HCT116 (cell line): ENCODE data around the gene GLP2R. TPM values are rescaled to one million over a fixed set of nuclear protein-coding genes. Genes with fewer than 3 reads are reported as not detected.

Experiments used
- ATAC-seq: fragments of 200-7000 bp; cut with Tn5 transposase; 2 replicates; pipeline ENCODE4 v1.9.1; 2020; ENCODE audit warnings: mild to moderate bottlenecking, moderate library complexity
- BruUV-seq: library from RNA; stranded (reverse); fragments of 400-500 nt; replicated peaks from 2 replicates; lab custom pipeline; 2021; lab: Mats Ljungman, UMichigan
- CTCF ChIA-PET: fragments of 300-600 bp; sonication (Branson Sonifier 250); formaldehyde crosslinking; loops from one replicate; lab custom pipeline; 2021; ENCODE audit warnings: antibody characterized with exemption; lab: Charles Lee
- POLR2A ChIA-PET: fragments of 300-600, 350-600 bp; sonication (Branson Sonifier 250); formaldehyde crosslinking; loops from one replicate; lab custom pipeline; 2021; ENCODE audit warnings: antibody characterized with exemption; lab: Charles Lee
- RAD21 ChIA-PET, 2 experiments: fragments of 300-600 bp; sonication (Branson Sonifier 250); formaldehyde crosslinking; loops; one replicate each; lab custom pipeline; 2023; ENCODE audit warnings: low total read pairs in 2 of 2; ENCODE audit not compliant: uncharacterized antibody in 2 of 2, unreplicated experiment in 2 of 2, low non-redundant PET in 1 of 2; lab: Charles Lee
- DNase-seq: peaks from one replicate; pipeline ENCODE4 v3.0.0-alpha.2; 2010; ENCODE audit warnings: low read depth, low spot score
- H2AFZ ChIP-seq: fragments of 200-600 bp; shearing (Covaris generic), sonication (generic); 2 replicates; pipeline ENCODE4 v1.6.1; 2017; ENCODE audit warnings: low read depth, mixed run types, mixed read lengths, antibody characterized with exemption, low read length; ENCODE audit not compliant: poor library complexity, severe bottlenecking
- H3K27ac ChIP-seq: 2 replicates; pipeline ENCODE4 v1.5.1; 2012; ENCODE audit warnings: low read depth, low read length
- H3K27me3 ChIP-seq: fragments of 200-600 bp; sonication (generic); 2 replicates; pipeline ENCODE4 v1.6.1; 2016; ENCODE audit warnings: mixed run types, low read length, mixed read lengths; ENCODE audit not compliant: insufficient read depth
- H3K36me3 ChIP-seq, 2 experiments: fragments of 200-500 bp in 1 of 2; fragments of 200-600 bp in 1 of 2; sonication (Bioruptor generic) in 1 of 2; sonication (generic) in 1 of 2; 2 replicates each; pipeline versions ENCODE4 v1.5.1 to v1.6.1; 2014 to 2016; ENCODE audit warnings: low read length in 2 of 2, inconsistent platforms in 1 of 2, mixed read lengths in 1 of 2, mixed run types in 1 of 2; ENCODE audit not compliant: insufficient read depth in 2 of 2, control insufficient read depth in 1 of 2
- H3K4me1 ChIP-seq, 2 experiments: fragments of 200-600 bp in 1 of 2; sonication (generic) in 1 of 2; 2 replicates each; pipeline versions ENCODE4 v1.5.1 to v1.6.1; 2012 to 2017; ENCODE audit warnings: low read length in 2 of 2, inconsistent platforms in 1 of 2, mild to moderate bottlenecking in 1 of 2, mixed read lengths in 1 of 2, mixed run types in 1 of 2, moderate library complexity in 1 of 2; ENCODE audit not compliant: insufficient read depth in 2 of 2, control insufficient read depth in 1 of 2
- H3K4me2 ChIP-seq: fragments of 200-600 bp; sonication (generic); 2 replicates; pipeline ENCODE4 v1.6.1; 2017; ENCODE audit warnings: mixed run types, low read length, mixed read lengths
- H3K4me3 ChIP-seq, 2 experiments: fragments of 200-600 bp in 1 of 2; sonication (generic) in 1 of 2; replicated peaks in 1 of 2; 2 replicates each; pipeline ENCODE4 v1.5.1; 2011 to 2016; ENCODE audit warnings: low read length in 2 of 2, control low read depth in 1 of 2, low read depth in 1 of 2, mild to moderate bottlenecking in 1 of 2, mixed read lengths in 1 of 2, mixed run types in 1 of 2
- H3K79me2 ChIP-seq: fragments of 200-600 bp; sonication (generic); 2 replicates; pipeline ENCODE4 v1.6.1; 2017; ENCODE audit warnings: mild to moderate bottlenecking, mixed run types, low read length, moderate library complexity, mixed read lengths; ENCODE audit not compliant: insufficient read depth
- H3K9ac ChIP-seq: fragments of 200-600 bp; sonication (generic); 2 replicates; pipeline ENCODE4 v1.6.1; 2016; ENCODE audit warnings: low read length, mixed read lengths
- H3K9me2 ChIP-seq: fragments of 200-600 bp; sonication (generic), shearing (Covaris generic); 2 replicates; pipeline ENCODE4 v1.6.1; 2017; ENCODE audit warnings: mixed run types, mild to moderate bottlenecking, moderate library complexity; ENCODE audit not compliant: insufficient read depth
- H3K9me3 ChIP-seq, 2 experiments: fragments of 200-500 bp in 1 of 2; fragments of 200-600 bp in 1 of 2; sonication (Bioruptor generic) in 1 of 2; sonication (generic) in 1 of 2; 2 replicates each; pipeline ENCODE4 v1.6.1; 2014 to 2017; ENCODE audit warnings: low read length in 2 of 2, mixed read lengths in 2 of 2, inconsistent platforms in 1 of 2, low read depth in 1 of 2, mild to moderate bottlenecking in 1 of 2, mixed run types in 1 of 2, moderate library complexity in 1 of 2; ENCODE audit not compliant: control insufficient read depth in 1 of 2, insufficient read depth in 1 of 2
- H4K20me1 ChIP-seq: fragments of 200-600 bp; sonication (generic), shearing (Covaris generic); 2 replicates; pipeline ENCODE4 v1.6.1; 2017; ENCODE audit warnings: mixed run types, mild to moderate bottlenecking, moderate library complexity; ENCODE audit not compliant: insufficient read depth
- ATF3 ChIP-seq: IDR thresholded peaks from 2 replicates; pipeline ENCODE4 v1.6.1; 2012
- CBX3 ChIP-seq: IDR thresholded peaks from 2 replicates; pipeline ENCODE4 v1.6.1; 2012; ENCODE audit warnings: low read depth
- EZH2phosphoT487 ChIP-seq: fragments of 200-600 bp; IDR thresholded peaks from 2 replicates; pipeline ENCODE4 v1.6.1; 2018; ENCODE audit warnings: antibody characterized with exemption, borderline replicate concordance
- JUND ChIP-seq: IDR thresholded peaks from 2 replicates; pipeline ENCODE4 v1.6.1; 2012
- MAX ChIP-seq: IDR thresholded peaks from 2 replicates; pipeline ENCODE4 v1.6.1; 2012
- POLR2A ChIP-seq: IDR thresholded peaks from 2 replicates; pipeline ENCODE4 v1.7.0; 2011; ENCODE audit warnings: borderline replicate concordance; ENCODE audit not compliant: insufficient read depth, insufficient read length; ENCODE audit errors: extremely low read depth
- RAD21 ChIP-seq: IDR thresholded peaks from 2 replicates; pipeline ENCODE4 v1.6.1; 2012; ENCODE audit warnings: low read depth, mild to moderate bottlenecking
- REST ChIP-seq: IDR thresholded peaks from 2 replicates; pipeline ENCODE4 v1.6.1; 2012; ENCODE audit warnings: low read depth
- SP1 ChIP-seq: IDR thresholded peaks from 2 replicates; pipeline ENCODE4 v1.6.1; 2012; ENCODE audit warnings: low read depth
- SRF ChIP-seq: IDR thresholded peaks from 2 replicates; pipeline ENCODE4 v1.6.1; 2012; ENCODE audit warnings: low read depth
- YY1 ChIP-seq: IDR thresholded peaks from 2 replicates; pipeline ENCODE4 v1.6.1; 2011; ENCODE audit warnings: low read length, low read depth, moderate library complexity, mild to moderate bottlenecking; ENCODE audit not compliant: insufficient replicate concordance; ENCODE audit errors: extremely low read depth
- ZNF274 ChIP-seq: fragments of 200-500 bp; sonication (Bioruptor generic); IDR thresholded peaks from 2 replicates; pipeline ENCODE4 v1.6.1; 2014; ENCODE audit warnings: mild to moderate bottlenecking, low read depth, low read length, inconsistent platforms
- intact Hi-C: fragments of 100-400 bp; cut with micrococcal nuclease; formaldehyde crosslinking; loops from 2 replicates; pipeline ENCODE4 v1.10.0; 2022
- total RNA-seq: library from RNA; stranded (reverse); gene quantifications from one replicate; pipeline ENCODE4 v1.2.1, GENCODE V29; 2021; ENCODE audit not compliant: unreplicated experiment

Gene GLP2R
- total RNA-seq, 1 experiment from 2014 or later: not detected

GRCh38 chr17:9850151-9850550 is 24.4 kb downstream of the GLP2R start:
- no peak overlapping the region for H3K9ac ChIP-seq
- H2AFZ ChIP-seq: no peak overlapping the region
- no peak for DNase-seq
- TF ChIP-seq POLR2A (no peak), ATF3 (no peak), YY1 (no peak), JUND (no peak), REST (no peak)
- TF ChIP-seq, all 23 proteins: peak for 0
- Histone ChIP-seq H3K79me2 (no peaks in the 10 kb centered on the region), H3K4me2 (no peak overlapping the region), H3K9me3 (no peaks in the 10 kb centered on the region), H3K4me3 (no peak overlapping the region), H3K4me1 (no peaks in the 10 kb centered on the region), H3K27ac (no peak overlapping the region), H3K9me2 (no peaks in the 10 kb centered on the region), H3K27me3 (no peaks in the 10 kb centered on the region), H4K20me1 (no peaks in the 10 kb centered on the region), H3K36me3 (no peaks in the 10 kb centered on the region)
- POLR2A ChIA-PET: no interaction called here
- RAD21 ChIA-PET: no interaction called here
- no peak for ATAC-seq
- CTCF ChIA-PET: no interaction called here
- BruUV-seq: no TSS peak
- intact Hi-C loops: no loop called here

- Histone ChIP-seq H3K79me2 (no peaks in the 10 kb centered on the region), H4K20me1 (no peaks in the 10 kb centered on the region), H3K9me3 (peaks cover 0 to 6% of the 10 kb centered on the region in 2 experiments; a peak in 1 of 4 replicates), H3K27me3 (no peaks in the 10 kb centered on the region), H3K36me3 (no peaks in the 10 kb centered on the region), H3K4me2 (no peak overlapping the region), H2AFZ (no peak overlapping the region), H3K27ac (no peak overlapping the region), H3K4me1 (no peaks in the 10 kb centered on the region), H3K9ac (no peak overlapping the region), H3K4me3 (no peak overlapping the region), H3K9me2 (no peaks in the 10 kb centered on the region)
- no peak for TF ChIP-seq SRF
- TF ChIP-seq REST: no peak
- no peak for TF ChIP-seq RAD21
- TF ChIP-seq MAX: no peak
- no peak for TF ChIP-seq EZH2phosphoT487
- no peak for TF ChIP-seq SP1
- no peak for TF ChIP-seq CBX3
- TF ChIP-seq ZNF274: no peak
- CTCF ChIA-PET: no interaction called here
- ATAC-seq (no peak), DNase-seq (no peak)
- no TSS peak for BruUV-seq
- RAD21 ChIA-PET: no interaction called here
- POLR2A ChIA-PET: no interaction called here
- intact Hi-C loops: no loop called here
Measured at GRCh38 chr17:9854255-9854654, 28.5 kb downstream of the GLP2R start.
